OCI-LY1 (cell line): Measurements from ENCODE around the gene PTPRG.

Source experiments
- CTCF ChIP-seq: fragments of 200-600 bp; sonication (generic), shearing (Covaris generic); IDR thresholded peaks from 2 replicates; pipeline ENCODE4 v1.5.1; 2017; ENCODE audit warnings: mild to moderate bottlenecking, antibody characterized with exemption, low read length, moderate library complexity, mixed read lengths
- EZH2 ChIP-seq: fragments of 200-600 bp; sonication (generic), shearing (Covaris generic); IDR thresholded peaks from 2 replicates; pipeline ENCODE4 v1.8.0; 2017; ENCODE audit warnings: borderline replicate concordance, mixed run types, mild to moderate bottlenecking, antibody characterized with exemption, low read length, moderate library complexity, mixed read lengths

- TF ChIP-seq CTCF, result no peak
- TF ChIP-seq EZH2, result no peak
Measured at GRCh38 chr3:61575893-61576292, 14.5 kb downstream of the PTPRG start.
